HCT116 (cell line): ENCODE measurements around the gene TMEM9.

ENCODE experiments used
- EZH2 ChIP-seq: fragments of 200-600 bp; sonication (generic); IDR thresholded peaks from 2 replicates; pipeline ENCODE4 v1.6.1; 2017; ENCODE audit warnings: antibody characterized with exemption, mixed run types
- JUND ChIP-seq: IDR thresholded peaks from 2 replicates; pipeline ENCODE4 v1.6.1; 2012
- POLR2A ChIP-seq: IDR thresholded peaks from 2 replicates; pipeline ENCODE4 v1.7.0; 2011; ENCODE audit warnings: borderline replicate concordance; ENCODE audit not compliant: insufficient read depth, insufficient read length; ENCODE audit errors: extremely low read depth
- POLR2AphosphoS5 ChIP-seq: IDR thresholded peaks from 2 replicates; pipeline ENCODE4 v1.6.1; 2011; ENCODE audit warnings: mild to moderate bottlenecking, low read depth, low read length, moderate library complexity
- RAD21 ChIP-seq: IDR thresholded peaks from 2 replicates; pipeline ENCODE4 v1.6.1; 2012; ENCODE audit warnings: low read depth, mild to moderate bottlenecking
- TCF7L2 ChIP-seq: IDR thresholded peaks from 2 replicates; pipeline ENCODE4 v1.7.0; 2011; ENCODE audit warnings: borderline replicate concordance, inconsistent platforms; ENCODE audit not compliant: insufficient read depth, insufficient read length; ENCODE audit errors: extremely low read depth
- YY1 ChIP-seq: IDR thresholded peaks from 2 replicates; pipeline ENCODE4 v1.6.1; 2011; ENCODE audit warnings: low read length, low read depth, moderate library complexity, mild to moderate bottlenecking; ENCODE audit not compliant: insufficient replicate concordance; ENCODE audit errors: extremely low read depth
- ZNF274 ChIP-seq: fragments of 200-500 bp; sonication (Bioruptor generic); IDR thresholded peaks from 2 replicates; pipeline ENCODE4 v1.6.1; 2014; ENCODE audit warnings: mild to moderate bottlenecking, low read depth, low read length, inconsistent platforms
- TF ChIP-seq, protein P1 (sequence below), 3 experiments: fragments of 200-600 bp in 1 of 3; sonication (generic) in 1 of 3; IDR thresholded peaks in 2 of 3; conservative IDR thresholded peaks in 1 of 3; 2 replicates each; pipeline ENCODE4 v1.5.1; 2012 to 2017; ENCODE audit warnings: low read depth in 2 of 3, low read length in 2 of 3, antibody characterized with exemption in 1 of 3, borderline replicate concordance in 1 of 3, control low read depth in 1 of 3, mild to moderate bottlenecking in 1 of 3, mixed read lengths in 1 of 3, mixed run types in 1 of 3, moderate library complexity in 1 of 3; ENCODE audit not compliant: insufficient read depth in 1 of 3
- TF ChIP-seq, protein P2 (sequence below): IDR thresholded peaks from 2 replicates; pipeline ENCODE4 v1.6.1; 2012

DNA sequence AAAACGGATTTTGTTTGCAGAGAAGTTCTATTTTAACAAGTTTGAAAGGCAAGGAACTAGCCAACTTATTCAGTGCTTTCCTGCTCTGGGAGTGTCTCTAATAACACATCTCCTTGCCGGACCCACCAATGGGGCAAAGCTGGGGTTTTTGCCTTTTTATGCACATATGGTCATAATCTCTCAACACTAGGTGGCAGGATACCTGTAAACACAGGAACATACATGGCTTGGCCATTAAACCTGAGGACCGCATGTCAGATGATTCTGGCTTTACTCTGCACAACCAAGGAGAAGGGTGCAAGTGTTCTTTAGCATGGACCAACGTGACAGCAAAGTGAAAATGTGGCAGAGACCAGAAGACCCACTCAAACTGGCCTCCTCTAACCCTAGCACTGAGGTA lies 4.9 kb downstream of the TMEM9 start:
- TF ChIP-seq EZH2 (no peak), JUND (no peak), POLR2AphosphoS5 (no peak), RAD21 (peak; percentile 66), POLR2A (no peak), ZNF274 (no peak), YY1 (no peak), TCF7L2 (no peak)
- TF ChIP-seq, protein P1, sequence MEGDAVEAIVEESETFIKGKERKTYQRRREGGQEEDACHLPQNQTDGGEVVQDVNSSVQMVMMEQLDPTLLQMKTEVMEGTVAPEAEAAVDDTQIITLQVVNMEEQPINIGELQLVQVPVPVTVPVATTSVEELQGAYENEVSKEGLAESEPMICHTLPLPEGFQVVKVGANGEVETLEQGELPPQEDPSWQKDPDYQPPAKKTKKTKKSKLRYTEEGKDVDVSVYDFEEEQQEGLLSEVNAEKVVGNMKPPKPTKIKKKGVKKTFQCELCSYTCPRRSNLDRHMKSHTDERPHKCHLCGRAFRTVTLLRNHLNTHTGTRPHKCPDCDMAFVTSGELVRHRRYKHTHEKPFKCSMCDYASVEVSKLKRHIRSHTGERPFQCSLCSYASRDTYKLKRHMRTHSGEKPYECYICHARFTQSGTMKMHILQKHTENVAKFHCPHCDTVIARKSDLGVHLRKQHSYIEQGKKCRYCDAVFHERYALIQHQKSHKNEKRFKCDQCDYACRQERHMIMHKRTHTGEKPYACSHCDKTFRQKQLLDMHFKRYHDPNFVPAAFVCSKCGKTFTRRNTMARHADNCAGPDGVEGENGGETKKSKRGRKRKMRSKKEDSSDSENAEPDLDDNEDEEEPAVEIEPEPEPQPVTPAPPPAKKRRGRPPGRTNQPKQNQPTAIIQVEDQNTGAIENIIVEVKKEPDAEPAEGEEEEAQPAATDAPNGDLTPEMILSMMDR (IDR thresholded peaks at IDR 0.05 in 2 of 3, conservative IDR thresholded peaks at IDR 0.05 in 1 of 3; ENCODE audit: borderline replicate concordance in 1 of 3, insufficient read depth in 1 of 3, low read depth in 2 of 3, low read length in 2 of 3), result peak; percentile 58 to 86 (median 73)
- TF ChIP-seq, protein P2, sequence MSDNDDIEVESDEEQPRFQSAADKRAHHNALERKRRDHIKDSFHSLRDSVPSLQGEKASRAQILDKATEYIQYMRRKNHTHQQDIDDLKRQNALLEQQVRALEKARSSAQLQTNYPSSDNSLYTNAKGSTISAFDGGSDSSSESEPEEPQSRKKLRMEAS, result no peak
